C4-2B (cell line): ENCODE measurements around the gene CCSER1.

Experiments
- H3K27ac ChIP-seq: fragments of 450-650 bp; 2 replicates; pipeline ENCODE4 v1.5.1; 2017
- ZFX ChIP-seq: fragments of 450-650 bp; IDR thresholded peaks from 2 replicates; pipeline ENCODE4 v1.6.1; 2017
- TF ChIP-seq, protein P1 (sequence below): fragments of 450-650 bp; conservative IDR thresholded peaks from 2 replicates; pipeline ENCODE4 v1.5.1; 2017; ENCODE audit warnings: mild to moderate bottlenecking

CCSER1 gene

DNA sequence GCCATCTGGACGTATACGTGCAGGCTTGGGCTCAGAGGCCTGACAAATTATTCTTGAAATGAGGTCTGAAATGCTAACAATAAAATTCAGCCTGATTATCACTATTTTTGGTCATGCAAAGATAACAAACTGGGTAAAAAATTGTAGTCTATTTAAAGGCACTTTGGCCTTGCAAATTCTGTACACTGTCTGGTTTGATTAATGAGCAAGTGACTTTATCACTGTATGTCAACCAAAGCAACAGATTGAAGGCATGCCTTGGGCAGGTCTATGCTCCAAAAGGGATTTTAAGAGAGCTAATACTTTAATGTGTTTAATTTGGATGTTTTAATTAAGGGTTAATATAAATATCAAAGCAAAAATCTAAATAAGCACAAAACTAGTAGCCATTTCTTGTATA lies 1141.7 kb downstream of the CCSER1 start:
- no peak for TF ChIP-seq ZFX
- TF ChIP-seq, protein P1, sequence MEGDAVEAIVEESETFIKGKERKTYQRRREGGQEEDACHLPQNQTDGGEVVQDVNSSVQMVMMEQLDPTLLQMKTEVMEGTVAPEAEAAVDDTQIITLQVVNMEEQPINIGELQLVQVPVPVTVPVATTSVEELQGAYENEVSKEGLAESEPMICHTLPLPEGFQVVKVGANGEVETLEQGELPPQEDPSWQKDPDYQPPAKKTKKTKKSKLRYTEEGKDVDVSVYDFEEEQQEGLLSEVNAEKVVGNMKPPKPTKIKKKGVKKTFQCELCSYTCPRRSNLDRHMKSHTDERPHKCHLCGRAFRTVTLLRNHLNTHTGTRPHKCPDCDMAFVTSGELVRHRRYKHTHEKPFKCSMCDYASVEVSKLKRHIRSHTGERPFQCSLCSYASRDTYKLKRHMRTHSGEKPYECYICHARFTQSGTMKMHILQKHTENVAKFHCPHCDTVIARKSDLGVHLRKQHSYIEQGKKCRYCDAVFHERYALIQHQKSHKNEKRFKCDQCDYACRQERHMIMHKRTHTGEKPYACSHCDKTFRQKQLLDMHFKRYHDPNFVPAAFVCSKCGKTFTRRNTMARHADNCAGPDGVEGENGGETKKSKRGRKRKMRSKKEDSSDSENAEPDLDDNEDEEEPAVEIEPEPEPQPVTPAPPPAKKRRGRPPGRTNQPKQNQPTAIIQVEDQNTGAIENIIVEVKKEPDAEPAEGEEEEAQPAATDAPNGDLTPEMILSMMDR = no peak
- no peak overlapping the region for H3K27ac ChIP-seq

GRCh38 chr4:91279899-91280298 lies 1152.7 kb downstream of the CCSER1 start:
- TF ChIP-seq, protein P1 = no peak
- TF ChIP-seq ZFX = no peak
- H3K27ac ChIP-seq = no peak overlapping the region

DNA sequence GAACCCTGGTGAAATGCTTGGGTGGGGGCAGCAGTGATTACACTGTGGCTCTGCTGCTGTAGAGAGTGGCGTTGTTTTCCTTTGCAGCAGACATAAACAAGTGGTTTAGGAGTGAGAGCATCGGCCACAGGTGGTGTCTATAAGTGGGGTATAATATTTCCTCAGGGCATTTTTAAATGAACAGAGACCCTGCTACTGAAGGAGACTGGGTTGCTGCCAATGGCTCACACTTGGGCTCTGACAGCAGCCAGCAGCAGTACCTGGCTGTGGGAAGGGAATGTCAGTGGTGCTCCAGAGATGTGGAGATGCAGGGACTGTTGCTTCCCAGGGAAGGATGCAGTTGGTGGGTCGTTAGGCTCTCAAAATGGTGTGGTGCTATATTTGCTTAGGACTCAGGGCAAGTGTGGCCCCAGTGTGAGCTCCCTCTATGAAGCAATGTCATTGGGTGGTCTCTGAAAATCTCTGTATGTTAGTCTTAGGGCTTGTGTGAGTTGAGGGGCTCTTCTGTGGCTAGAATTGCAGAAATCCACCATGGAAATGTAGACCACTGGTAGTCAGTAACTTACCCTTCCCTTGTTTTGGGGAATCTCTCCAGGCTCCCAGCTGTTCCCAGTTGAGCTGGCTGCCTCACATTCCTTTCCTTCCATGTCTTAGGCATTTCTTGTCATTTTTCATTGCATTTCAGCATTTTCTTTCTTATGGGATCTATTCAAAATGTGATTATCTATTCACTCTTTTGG lies 1153.5 kb downstream of the CCSER1 start:
- H3K27ac ChIP-seq = no peak overlapping the region
- no peak for TF ChIP-seq ZFX
- TF ChIP-seq, protein P1 = no peak

DNA sequence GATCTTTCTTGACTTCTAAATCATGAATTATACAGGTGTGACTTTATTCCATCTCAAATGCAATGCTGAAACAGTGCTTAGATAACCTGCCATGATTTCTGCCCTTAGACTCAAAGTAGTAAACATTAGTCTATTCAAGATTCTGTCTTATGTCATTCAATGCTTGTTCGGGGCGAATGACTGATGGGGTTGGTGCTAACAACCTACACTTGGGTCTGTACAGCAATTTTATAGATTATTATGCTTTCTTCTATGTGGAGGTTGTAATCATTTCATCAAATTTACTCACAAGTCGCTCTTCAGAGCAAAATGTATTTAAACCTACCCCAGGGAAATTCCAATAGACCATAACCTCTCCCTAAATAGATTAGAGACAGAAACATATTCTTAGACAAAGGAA lies 1155.0 kb downstream of the CCSER1 start:
- TF ChIP-seq, protein P1 = no peak
- no peak for TF ChIP-seq ZFX
- H3K27ac ChIP-seq = no peak overlapping the region

GRCh38 chr4:91283726-91284230 lies 1156.6 kb downstream of the CCSER1 start:
- no peak for TF ChIP-seq ZFX
- TF ChIP-seq, protein P1 = no peak
- no peak overlapping the region for H3K27ac ChIP-seq

DNA sequence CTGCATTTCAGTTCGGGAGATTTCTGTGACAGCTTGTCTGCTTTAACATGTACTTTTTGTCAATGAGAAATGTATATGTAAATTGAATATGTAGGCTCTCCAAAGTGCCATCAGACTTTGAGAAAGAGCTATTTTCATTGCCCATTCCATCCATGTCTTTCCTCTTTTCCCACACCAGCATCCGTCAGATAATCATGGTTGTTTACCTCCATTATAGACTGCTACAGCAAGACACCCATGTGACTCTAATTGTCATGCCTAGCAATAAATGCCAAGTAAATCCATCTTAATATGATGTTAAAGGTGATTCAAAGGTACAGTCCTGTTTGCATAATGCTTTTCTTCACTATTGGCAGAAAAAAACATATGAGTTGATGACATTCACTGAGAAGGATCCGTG lies 1157.3 kb downstream of the CCSER1 start:
- no peak overlapping the region for H3K27ac ChIP-seq
- TF ChIP-seq, protein P1 = no peak
- TF ChIP-seq ZFX = no peak

DNA sequence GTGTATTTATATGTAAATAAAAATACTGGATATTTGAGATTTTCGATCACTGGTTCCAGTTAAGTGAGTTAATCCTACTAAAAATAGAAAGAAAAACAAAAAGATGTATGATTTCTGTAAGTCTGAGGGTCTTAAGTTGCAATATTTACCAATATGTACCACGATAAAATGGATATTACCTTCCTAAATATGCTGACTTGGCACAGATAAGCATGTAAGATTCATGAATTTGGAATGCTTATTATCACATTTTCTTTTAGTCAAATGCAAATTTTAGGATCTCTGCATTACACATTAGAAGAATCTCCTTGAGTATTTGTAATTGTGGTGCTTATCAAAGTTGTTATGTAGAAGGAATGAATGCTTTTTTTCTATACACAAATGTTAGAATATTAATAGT lies 1158.3 kb downstream of the CCSER1 start:
- H3K27ac ChIP-seq = no peak overlapping the region
- no peak for TF ChIP-seq ZFX
- TF ChIP-seq, protein P1 = no peak
